ENCODE measurements around the gene KRTAP4-7. TPM values are rescaled to one million over a fixed set of nuclear protein-coding genes. Genes with fewer than 3 reads are reported as not detected.

KRTAP4-7 gene
- total RNA-seq, 1 experiment from 2014 or later: not detected

GRCh38 chr17:41111151-41111885 is 27.4 kb downstream of the KRTAP4-7 start:
- Histone ChIP-seq H3K18ac (ENCODE audit: insufficient read length, low read depth, low read length) (no peak overlapping the region), H3K4ac (ENCODE audit: low read depth, low read length) (no peak overlapping the region), H3K4me2 (ENCODE audit: insufficient read depth, insufficient read length, low read length) (no peak overlapping the region), H3K27ac (ENCODE audit: insufficient read length, low read depth, low read length) (no peak overlapping the region), H3K14ac (ENCODE audit: insufficient read depth, low read length) (no peak overlapping the region), H2BK15ac (ENCODE audit: low read depth, low read length) (no peak overlapping the region), H4K5ac (ENCODE audit: insufficient read length, low read depth, low read length) (no peak overlapping the region), H3T11ph (ENCODE audit: low read length) (no peak overlapping the region), H2BK5ac (ENCODE audit: insufficient read length, low read length) (no peak overlapping the region), H3K27me3 (ENCODE audit: insufficient read depth, low read length) (no peaks in the 10 kb centered on the region), H2BK20ac (ENCODE audit: low read depth, low read length, poor library complexity, severe bottlenecking) (no peak overlapping the region), H2BK12ac (ENCODE audit: insufficient read length, low read depth, low read length) (no peak overlapping the region), H3K4me1 (ENCODE audit: insufficient read depth, low read length) (peaks cover 6% of the 10 kb centered on the region; the same call in 1 of the 2 replicates), H2AFZ (ENCODE audit: low read length) (no peak overlapping the region), H3K9me3 (ENCODE audit: control insufficient read depth, low read depth, low read length) (peaks cover 4% of the 10 kb centered on the region), H4K8ac (replicated peaks; ENCODE audit: insufficient read length, low read depth, low read length) (no peak overlapping the region), H3K23ac (ENCODE audit: insufficient read length, low read depth, low read length) (no peak overlapping the region), H3K79me1 (ENCODE audit: insufficient read depth, low read depth, low read length, poor library complexity, severe bottlenecking) (no peaks in the 10 kb centered on the region), H4K20me1 (ENCODE audit: control insufficient read depth, insufficient read depth, insufficient read length) (no peaks in the 10 kb centered on the region), H4K91ac (ENCODE audit: insufficient read length, low read depth, low read length) (no peak overlapping the region), H3K79me2 (ENCODE audit: insufficient read depth, low read length) (no peaks in the 10 kb centered on the region), H2AK5ac (ENCODE audit: insufficient read length, low read length) (no peak overlapping the region), H3K9ac (ENCODE audit: extremely low read depth, insufficient read length, low read length) (no peak overlapping the region), H3K56ac (ENCODE audit: insufficient read length, low read depth, low read length) (no peak overlapping the region), H2BK120ac (ENCODE audit: low read depth, low read length, poor library complexity, severe bottlenecking) (no peak overlapping the region), H3K23me2 (ENCODE audit: insufficient read length, low read depth, low read length, poor library complexity, severe bottlenecking) (no peaks in the 10 kb centered on the region)
- no peak for TF ChIP-seq CTCF (conservative IDR thresholded peaks at IDR 0.05)
- H3K9me3 Mint-ChIP-seq: peaks cover 39 to 58% of the 10 kb centered on the region in 2 experiments
- WGBS (ENCODE audit: extremely low coverage, insufficient read length, low lambda C conversion rate): no CpG with 5 or more reads among the region's 2 CpGs
- peaks cover 37 to 39% of the 10 kb centered on the region in 2 experiments for H3K4me1 Mint-ChIP-seq
- H3K27me3 Mint-ChIP-seq (ENCODE audit: low read depth): no peaks in the 10 kb centered on the region
- no peak for DNase-seq
- H3K4me3 Mint-ChIP-seq: no peak overlapping the region
- H3K27ac Mint-ChIP-seq: no peak overlapping the region
- peaks cover 22 to 36% (median 24%) of the 10 kb centered on the region in 3 experiments for H3K36me3 Mint-ChIP-seq (ENCODE audit: insufficient read depth in 1 of 3, low read depth in 3 of 3)
